GM12875 (cell line): ENCODE measurements around the gene RNF44.
"Not testable (repeated sequence)": the region's sequence is repeated elsewhere in the genome, so short reads cannot be mapped to it uniquely, and the experiment has no call there.

Source experiments
- H3K4me3 ChIP-seq: one replicate; pipeline ENCODE4 v1.5.1; 2011; ENCODE audit warnings: low read depth, low read length, control low read depth
- TF ChIP-seq, protein P1 (sequence below): IDR thresholded peaks from 2 replicates; pipeline ENCODE4 v1.5.1; 2011; ENCODE audit warnings: low read depth, mild to moderate bottlenecking, control low read depth, inconsistent platforms, low read length, moderate library complexity, borderline replicate concordance; ENCODE audit not compliant: insufficient read depth

Gene RNF44

DNA sequence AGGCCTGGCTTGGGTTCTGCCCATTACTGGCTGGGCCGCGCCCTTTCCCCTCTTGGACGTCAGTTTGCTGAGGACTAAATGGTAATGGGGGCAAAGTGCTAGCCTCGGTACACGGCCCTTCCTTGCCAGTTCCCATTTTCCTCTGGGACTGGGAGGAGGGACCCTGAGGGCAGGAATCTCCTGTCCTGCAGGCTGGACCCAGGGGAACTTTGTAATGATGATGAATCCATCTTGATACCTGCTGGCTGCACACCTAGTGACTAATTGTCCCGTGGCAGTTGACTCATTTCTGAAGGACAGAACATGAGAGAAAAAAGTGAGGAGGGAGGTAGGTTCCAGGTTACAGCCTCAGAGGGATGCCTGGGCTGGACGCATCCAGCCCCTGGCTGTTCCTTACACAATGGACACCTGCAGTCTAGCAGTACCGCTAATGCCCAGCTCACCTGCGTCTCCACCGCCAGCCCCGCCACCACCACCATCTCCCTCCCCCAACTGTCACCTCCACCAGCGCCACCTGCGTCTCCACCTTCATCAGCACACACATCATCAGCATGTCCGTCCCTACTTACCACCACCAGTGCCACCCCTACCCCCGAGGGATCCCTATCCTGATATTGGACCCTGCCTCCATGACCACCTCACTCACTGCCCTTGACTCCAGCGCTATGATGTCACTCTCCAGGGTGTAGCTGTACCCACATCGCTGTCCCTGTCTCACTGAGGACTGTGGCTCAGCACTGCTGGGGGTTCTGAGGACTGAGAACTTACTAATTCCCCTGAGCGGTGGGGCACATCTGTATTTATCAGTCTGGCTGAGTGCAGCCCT, 16.3 kb upstream of the RNF44 start:
- H3K4me3 ChIP-seq = no peak overlapping the region
- TF ChIP-seq, protein P1, sequence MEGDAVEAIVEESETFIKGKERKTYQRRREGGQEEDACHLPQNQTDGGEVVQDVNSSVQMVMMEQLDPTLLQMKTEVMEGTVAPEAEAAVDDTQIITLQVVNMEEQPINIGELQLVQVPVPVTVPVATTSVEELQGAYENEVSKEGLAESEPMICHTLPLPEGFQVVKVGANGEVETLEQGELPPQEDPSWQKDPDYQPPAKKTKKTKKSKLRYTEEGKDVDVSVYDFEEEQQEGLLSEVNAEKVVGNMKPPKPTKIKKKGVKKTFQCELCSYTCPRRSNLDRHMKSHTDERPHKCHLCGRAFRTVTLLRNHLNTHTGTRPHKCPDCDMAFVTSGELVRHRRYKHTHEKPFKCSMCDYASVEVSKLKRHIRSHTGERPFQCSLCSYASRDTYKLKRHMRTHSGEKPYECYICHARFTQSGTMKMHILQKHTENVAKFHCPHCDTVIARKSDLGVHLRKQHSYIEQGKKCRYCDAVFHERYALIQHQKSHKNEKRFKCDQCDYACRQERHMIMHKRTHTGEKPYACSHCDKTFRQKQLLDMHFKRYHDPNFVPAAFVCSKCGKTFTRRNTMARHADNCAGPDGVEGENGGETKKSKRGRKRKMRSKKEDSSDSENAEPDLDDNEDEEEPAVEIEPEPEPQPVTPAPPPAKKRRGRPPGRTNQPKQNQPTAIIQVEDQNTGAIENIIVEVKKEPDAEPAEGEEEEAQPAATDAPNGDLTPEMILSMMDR = no peak

DNA sequence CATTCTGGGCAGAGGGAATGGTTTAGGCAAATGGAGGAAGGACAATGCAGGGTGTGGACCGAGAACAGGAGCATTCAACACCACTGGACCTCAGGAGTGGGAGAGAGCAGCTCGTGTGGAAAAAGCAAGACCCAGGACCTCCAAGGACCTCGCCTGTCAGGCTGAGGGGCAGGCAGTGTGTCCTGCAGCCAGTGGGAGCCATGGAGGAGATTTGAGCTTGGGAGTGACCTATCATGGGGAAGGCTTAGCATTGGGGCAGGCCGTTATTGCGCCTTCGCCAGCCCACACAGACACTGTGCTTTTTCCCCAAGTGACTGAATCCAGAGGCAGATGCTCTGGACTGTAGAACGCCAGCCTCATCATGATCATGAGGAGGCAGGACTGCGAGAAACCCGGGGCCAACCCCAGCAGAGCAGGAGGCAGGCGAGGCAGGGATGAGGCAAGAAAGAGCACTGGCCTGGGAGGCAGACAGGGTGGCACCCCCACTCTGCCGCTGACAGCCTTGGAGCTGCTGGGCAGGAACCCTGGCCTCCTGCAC, 15.2 kb upstream of the RNF44 start:
- no peak overlapping the region for H3K4me3 ChIP-seq
- TF ChIP-seq, protein P1 = no peak

DNA sequence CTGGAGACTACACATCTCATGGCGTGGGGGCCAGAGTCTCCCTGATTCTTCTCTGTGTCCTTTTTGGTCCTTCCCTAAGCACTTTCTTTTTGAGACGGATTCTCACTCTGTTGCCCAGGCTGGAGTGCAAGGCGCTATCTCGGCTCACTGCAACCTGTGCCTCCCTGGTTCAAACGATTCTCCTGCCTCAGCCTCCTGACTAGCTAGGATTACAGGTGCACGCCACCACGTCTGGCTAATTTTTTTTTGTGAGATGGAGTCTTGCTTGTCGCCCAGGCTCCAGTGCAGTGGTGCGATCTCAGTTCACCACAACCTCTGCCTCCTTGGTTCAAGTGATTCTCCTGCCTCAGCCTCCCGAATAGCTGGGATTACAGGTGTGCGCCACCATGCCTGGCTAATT, 13.7 kb upstream of the RNF44 start:
- not testable (repeated sequence) for H3K4me3 ChIP-seq

DNA sequence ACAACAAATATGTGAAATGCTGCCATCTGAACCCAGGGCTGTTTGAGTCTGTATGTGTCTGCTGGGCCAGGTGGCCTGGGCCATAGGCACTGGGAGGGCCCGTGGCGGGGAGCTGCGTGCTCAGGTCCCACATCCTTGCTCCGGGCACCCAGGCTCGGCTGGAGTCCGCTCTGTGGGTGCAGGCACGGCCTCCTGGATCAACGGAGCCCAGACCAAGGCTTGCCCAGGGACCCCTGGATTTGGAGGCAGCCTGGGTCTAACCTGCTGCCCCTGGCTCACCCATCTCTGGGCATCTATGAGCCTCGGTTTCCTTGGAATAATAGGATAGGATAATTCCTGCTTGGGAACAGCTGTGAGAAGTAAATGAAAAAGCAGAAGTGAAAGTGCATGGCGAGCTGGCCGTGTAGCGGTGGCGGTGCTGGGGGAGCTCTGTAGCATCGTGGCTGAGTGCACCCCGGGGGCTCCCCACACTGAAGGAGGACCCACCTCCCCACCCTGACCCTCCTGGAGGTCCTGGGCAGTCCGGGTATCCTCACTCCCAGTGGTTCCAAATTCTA, 13.2 kb upstream of the RNF44 start:
- TF ChIP-seq, protein P1 = no peak
- no peak overlapping the region for H3K4me3 ChIP-seq

DNA sequence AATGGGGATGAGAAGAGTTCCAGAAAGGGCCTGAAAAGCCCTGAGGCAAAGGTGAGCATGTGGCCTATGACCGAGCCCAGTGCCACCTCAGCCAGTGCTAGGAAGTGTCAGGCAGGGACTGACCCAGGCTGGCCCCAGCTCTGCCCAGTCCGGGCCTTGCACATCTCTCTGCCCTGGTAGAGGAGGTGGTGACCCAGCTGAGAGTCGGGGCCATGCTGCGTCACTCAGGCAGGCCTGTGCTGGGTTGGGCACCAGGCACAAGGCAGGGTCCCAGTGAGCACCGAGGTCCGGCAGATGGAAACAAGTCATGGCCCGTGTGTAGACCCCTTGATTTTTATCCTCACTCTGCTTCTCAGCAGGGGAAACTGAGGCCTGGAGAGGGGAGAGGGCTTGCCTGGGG, 12.7 kb upstream of the RNF44 start:
- H3K4me3 ChIP-seq = no peak overlapping the region
- TF ChIP-seq, protein P1 = no peak

DNA sequence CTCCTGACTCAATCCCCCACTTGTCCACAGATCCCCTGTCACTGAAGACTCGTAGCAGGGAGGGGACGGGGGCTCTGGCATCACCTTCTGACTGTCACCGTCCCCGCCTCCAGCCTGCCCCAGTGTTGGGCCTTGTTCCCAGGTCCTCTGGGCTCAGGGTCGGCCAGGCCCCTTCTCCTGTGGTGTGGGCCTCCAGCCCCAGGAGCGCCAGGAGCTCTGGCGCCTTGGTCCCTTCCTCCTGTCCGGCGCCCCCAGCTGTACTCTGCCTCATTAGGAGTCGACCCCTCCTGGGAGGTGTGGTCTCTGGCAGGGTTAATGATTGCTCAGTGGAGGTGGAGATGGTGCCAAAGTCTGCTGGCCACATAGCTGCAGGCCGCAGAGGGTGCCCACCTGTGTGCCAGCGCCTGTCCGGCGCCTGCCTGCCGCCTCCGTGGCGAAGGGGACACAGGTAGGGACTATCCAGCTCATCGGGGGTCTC, 11.8 kb upstream of the RNF44 start, which contains the start of gene CDHR2:
Gene CDHR2, plus strand, starts transcription at position 376 of the 478 bp plus-strand sequence. CDS start 16,011 bp downstream, outside the sequence.
- TF ChIP-seq, protein P1 = no peak
- H3K4me3 ChIP-seq = no peak within 1 kb of the TSS

DNA sequence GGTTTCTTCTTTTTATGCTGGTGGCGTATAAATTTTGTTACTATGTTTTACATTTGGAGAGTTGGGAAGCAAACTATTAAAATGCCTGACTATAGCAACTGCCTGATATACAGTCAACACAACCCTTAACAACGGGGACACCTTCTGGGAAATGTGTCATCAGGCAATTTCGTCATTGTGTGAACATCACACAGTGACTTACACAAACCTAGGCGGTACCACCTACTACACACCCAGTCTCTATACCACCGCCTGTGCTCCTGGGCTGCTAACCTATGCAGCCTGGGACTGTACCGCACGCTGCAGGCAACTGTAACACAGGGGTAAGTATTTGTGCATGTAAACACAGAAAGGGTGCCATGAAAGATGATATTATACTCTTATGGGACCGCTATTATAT, 10.6 kb upstream of the RNF44 start:
- H3K4me3 ChIP-seq = no peak overlapping the region
- TF ChIP-seq, protein P1 = no peak
